Measurements from ENCODE around the gene PLVAP. TPM values are rescaled to one million over a fixed set of nuclear protein-coding genes. Genes with fewer than 3 reads are reported as not detected.

PLVAP gene
- polyA plus RNA-seq, 1 experiment, result not detected

GRCh38 chr19:17401628-17402027, 24.5 kb upstream of the PLVAP start:
- CTCF ChIA-PET, result no interaction called here
- POLR2A ChIA-PET, result no interaction called here

GRCh38 chr19:17398902-17399527, 21.9 kb upstream of the PLVAP start:
- Histone ChIP-seq H3K36me3 (ENCODE audit: control insufficient read depth, insufficient read depth, low read length) (no peaks in the 10 kb centered on the region), H3K4me3 (ENCODE audit: low read depth, low read length) (no peak overlapping the region), H3K27me3 (ENCODE audit: control insufficient read depth, insufficient read depth, low read length) (no peaks in the 10 kb centered on the region)
- ChIA-PET CTCF (interaction anchor here (0.7 to 1.9 kb wide), 2 partner anchors 67 to 368 kb away, joined by 4 to 5 read pairs; no protein-coding TSS in a partner anchor), POLR2A (no interaction called here)
- TF ChIP-seq, protein P1, sequence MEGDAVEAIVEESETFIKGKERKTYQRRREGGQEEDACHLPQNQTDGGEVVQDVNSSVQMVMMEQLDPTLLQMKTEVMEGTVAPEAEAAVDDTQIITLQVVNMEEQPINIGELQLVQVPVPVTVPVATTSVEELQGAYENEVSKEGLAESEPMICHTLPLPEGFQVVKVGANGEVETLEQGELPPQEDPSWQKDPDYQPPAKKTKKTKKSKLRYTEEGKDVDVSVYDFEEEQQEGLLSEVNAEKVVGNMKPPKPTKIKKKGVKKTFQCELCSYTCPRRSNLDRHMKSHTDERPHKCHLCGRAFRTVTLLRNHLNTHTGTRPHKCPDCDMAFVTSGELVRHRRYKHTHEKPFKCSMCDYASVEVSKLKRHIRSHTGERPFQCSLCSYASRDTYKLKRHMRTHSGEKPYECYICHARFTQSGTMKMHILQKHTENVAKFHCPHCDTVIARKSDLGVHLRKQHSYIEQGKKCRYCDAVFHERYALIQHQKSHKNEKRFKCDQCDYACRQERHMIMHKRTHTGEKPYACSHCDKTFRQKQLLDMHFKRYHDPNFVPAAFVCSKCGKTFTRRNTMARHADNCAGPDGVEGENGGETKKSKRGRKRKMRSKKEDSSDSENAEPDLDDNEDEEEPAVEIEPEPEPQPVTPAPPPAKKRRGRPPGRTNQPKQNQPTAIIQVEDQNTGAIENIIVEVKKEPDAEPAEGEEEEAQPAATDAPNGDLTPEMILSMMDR (IDR thresholded peaks at IDR 0.05; ENCODE audit: insufficient read depth, low read depth, low read length), result no peak
- DNase-seq (ENCODE audit: low read depth), result no peak

More at GRCh38 chr19:17401628-17402027, 24.5 kb upstream of the PLVAP start:
- Histone ChIP-seq H3K4me3 (ENCODE audit: low read depth, low read length) (no peak overlapping the region), H3K36me3 (ENCODE audit: control insufficient read depth, insufficient read depth, low read length) (no peaks in the 10 kb centered on the region), H3K27me3 (ENCODE audit: control insufficient read depth, insufficient read depth, low read length) (no peaks in the 10 kb centered on the region)
- TF ChIP-seq, protein P1 (IDR thresholded peaks at IDR 0.05; ENCODE audit: insufficient read depth, low read depth, low read length), result no peak
- no peak for DNase-seq (ENCODE audit: low read depth)

GRCh38 chr19:17394891-17395415, 17.8 kb upstream of the PLVAP start:
- Histone ChIP-seq H3K4me3 (ENCODE audit: low read depth, low read length) (no peak overlapping the region), H3K27me3 (ENCODE audit: control insufficient read depth, insufficient read depth, low read length) (peaks cover 2% of the 10 kb centered on the region; the same call in 1 of the 2 replicates), H3K36me3 (ENCODE audit: control insufficient read depth, insufficient read depth, low read length) (no peaks in the 10 kb centered on the region)
- TF ChIP-seq, protein P1 (IDR thresholded peaks at IDR 0.05; ENCODE audit: insufficient read depth, low read depth, low read length), result peak; percentile 75
- DNase-seq (ENCODE audit: low read depth), result no peak
- ChIA-PET CTCF (interaction anchor here (0.6 to 3.3 kb wide), 11 partner anchors 9 to 461 kb away, joined by 3 to 18 read pairs (median 5); partner anchors contain the start of genes BST2 and TMEM221), POLR2A (no interaction called here)

DNA sequence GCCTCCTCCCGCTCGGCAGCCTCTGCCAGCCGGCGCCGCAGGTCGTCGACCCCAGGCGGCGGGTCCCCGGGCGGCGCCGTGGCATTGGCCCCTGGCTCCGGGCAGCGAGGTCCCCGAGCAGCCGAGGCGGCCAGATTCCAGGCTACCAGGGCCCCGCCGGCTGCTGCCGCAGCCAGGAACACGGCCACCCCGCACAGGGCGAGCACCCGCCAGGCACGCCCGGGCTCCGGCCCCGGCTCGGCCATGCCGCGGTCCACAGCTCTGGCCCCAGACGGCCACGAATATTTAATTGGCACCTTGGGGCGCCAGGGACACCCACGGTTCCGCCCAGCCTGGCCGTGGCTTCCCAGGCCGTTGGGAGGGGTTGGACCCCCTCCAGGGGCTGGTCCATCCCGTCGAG, 16.8 kb upstream of the PLVAP start, which contains the start of gene CCDC194:
CCDC194 (minus strand) TSS at position 283 of the 400 bp plus-strand sequence; CDS start at position 245, 38 bp downstream.
- TF ChIP-seq, protein P1 (IDR thresholded peaks at IDR 0.05; ENCODE audit: insufficient read depth, low read depth, low read length), result no peak
- DNase-seq (ENCODE audit: low read depth), result no peak
- H3K4me3 ChIP-seq (ENCODE audit: low read depth, low read length), result no peak within 1 kb of the TSS

GRCh38 chr19:17393002-17393401, 15.9 kb upstream of the PLVAP start:
- POLR2A ChIA-PET, result no interaction called here
- Histone ChIP-seq H3K27me3 (ENCODE audit: control insufficient read depth, insufficient read depth, low read length) (peaks cover 2% of the 10 kb centered on the region; the same call in 1 of the 2 replicates), H3K36me3 (ENCODE audit: control insufficient read depth, insufficient read depth, low read length) (no peaks in the 10 kb centered on the region), H3K4me3 (ENCODE audit: low read depth, low read length) (no peak overlapping the region)
- no peak for DNase-seq (ENCODE audit: low read depth)
- CTCF ChIA-PET, result interaction anchor here (1.0 to 3.3 kb wide), 3 partner anchors 20 to 73 kb away, joined by 3 to 18 read pairs (median 3); no protein-coding TSS in a partner anchor
- TF ChIP-seq, protein P1 (IDR thresholded peaks at IDR 0.05; ENCODE audit: insufficient read depth, low read depth, low read length), result no peak

More for the DNA sequence above, 16.8 kb upstream of the PLVAP start, which contains the start of gene CCDC194:
- Histone ChIP-seq H3K27me3 (ENCODE audit: control insufficient read depth, insufficient read depth, low read length) (peaks cover 2% of the 10 kb centered on the region; the same call in 1 of the 2 replicates), H3K36me3 (ENCODE audit: control insufficient read depth, insufficient read depth, low read length) (no peaks in the 10 kb centered on the region)
- POLR2A ChIA-PET, result no interaction called here
- CTCF ChIA-PET, result interaction anchor here (0.6 to 3.3 kb wide), 13 partner anchors 8 to 462 kb away, joined by 3 to 18 read pairs (median 3); partner anchors contain the start of genes BST2 and TMEM221
